HG03139 (cell line): ENCODE data around the gene ITIH1.

Experiments
- ATAC-seq: cut with Tn5 transposase; IDR thresholded peaks from one replicate; pipeline ENCODE4 v1.9.1; 2021; ENCODE audit not compliant: unreplicated experiment

Gene ITIH1

DNA sequence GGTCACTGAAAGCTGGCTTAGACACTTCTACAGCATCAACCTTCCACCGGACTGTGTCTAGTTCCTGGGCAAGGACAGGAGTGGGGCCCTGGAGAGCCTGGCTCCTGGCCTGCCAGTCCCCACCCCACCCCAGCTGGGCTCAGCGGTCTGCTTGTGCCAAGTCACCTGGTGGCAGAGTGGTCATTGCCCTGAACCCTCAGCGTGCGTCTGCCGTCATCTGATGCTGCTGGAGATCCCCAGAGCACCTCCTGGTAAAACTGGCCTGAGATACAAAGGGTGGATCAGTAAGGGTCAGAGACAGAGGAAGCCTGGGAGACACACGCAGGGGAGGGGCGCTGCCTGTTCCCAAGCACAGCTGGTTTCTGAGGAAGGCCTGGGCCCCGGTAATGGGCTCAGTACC, 36.4 kb downstream of the ITIH1 start:
- no peak for ATAC-seq

DNA sequence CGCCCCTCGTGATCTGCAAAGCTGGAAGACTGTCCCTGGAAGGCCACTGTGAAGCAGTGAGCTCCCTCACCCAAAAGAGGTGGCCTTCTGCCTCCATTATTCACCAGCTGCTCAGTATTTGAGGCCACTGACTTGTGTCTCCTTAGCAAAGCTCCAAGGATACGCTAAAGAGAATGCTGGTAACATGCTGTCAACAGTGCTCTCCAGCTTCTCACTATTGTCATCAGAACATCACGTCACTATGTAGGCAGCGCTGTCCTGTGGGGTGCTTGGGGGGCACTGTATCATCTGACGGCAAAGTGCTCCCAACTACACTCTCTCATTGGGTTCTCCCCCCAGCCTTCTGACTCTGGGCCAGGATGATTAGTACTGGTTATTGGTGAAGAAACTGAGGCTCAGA, 38.8 kb downstream of the ITIH1 start:
- ATAC-seq = no peak

DNA sequence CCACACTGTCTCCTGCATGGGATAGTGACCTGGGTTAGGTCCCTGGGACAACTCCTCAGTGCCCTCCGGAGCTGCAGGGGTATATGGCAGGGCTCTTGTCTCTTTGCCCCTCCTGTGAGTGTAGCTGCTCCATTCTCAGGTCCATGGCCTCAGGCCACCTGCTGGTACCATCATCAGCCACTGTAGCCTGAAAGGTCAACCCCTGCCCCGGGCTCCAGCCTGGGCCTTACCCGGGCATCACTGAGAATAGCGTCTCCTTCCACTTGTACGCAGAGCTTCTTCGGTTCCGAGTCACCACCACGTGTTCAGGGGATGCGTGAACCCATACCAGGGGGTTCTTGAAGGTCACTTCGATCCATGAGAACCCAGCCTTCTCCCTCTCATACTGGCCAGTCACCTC, 39.3 kb downstream of the ITIH1 start:
- no peak for ATAC-seq

DNA sequence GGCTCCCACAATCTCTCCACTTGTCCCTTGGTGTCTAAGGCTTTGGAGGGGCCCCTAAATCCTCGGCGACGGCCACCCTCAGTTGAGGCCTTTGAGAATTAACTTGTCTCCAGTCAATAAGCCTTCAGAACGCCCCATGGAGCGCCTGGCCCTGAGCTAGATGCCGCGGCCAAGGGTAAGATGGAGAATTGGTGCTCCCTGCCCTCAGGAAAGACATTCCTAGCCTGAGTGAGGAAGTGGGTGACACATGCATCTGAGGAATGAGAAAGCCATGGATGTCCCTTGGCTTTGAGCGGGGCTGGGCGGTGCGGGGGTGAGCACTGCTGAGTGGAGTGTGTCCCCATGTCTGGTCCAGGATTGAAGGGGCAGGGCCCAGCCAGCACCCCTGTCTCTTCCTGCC, 39.8 kb downstream of the ITIH1 start:
- ATAC-seq = no peak

DNA sequence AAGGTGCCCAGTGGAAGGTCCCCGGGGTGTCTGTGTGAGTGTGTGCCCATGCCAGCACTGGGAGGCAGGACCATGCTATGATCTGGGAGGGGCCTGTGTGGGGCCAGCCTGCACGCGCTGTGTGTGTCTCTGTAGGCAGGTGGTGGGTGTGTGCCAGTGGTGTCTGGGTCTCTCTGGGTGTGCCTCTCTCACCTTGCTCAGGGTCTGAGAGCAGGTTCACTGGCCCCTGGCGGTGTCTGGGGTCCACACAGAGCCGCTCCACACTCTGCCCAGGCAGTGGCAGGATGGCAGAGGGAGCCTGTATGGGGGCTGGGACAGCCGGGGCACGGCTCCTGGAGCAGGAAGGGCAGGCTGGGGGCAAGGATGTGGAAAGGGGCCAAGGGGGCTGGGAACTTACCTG, 40.5 kb downstream of the ITIH1 start:
- ATAC-seq = no peak

DNA sequence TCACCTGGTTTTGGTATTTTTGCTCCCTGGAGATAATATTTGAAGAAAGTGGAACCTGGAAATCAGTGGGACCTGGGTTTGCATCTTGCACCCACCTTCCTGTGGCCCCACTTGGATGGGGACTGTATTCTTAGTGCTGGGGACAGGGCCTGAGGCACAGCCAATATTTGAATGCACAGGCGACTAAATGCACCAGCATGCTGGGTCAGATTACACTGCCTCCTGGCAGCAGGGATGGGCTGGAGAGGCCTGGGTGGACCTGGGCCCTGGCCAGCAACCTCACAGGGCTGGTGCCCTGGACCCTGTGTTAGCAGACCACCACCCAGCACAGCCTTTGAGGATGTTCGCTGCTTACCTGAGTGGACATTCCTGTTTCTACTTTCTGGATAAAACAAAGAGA, 42.5 kb downstream of the ITIH1 start:
- no peak for ATAC-seq

DNA sequence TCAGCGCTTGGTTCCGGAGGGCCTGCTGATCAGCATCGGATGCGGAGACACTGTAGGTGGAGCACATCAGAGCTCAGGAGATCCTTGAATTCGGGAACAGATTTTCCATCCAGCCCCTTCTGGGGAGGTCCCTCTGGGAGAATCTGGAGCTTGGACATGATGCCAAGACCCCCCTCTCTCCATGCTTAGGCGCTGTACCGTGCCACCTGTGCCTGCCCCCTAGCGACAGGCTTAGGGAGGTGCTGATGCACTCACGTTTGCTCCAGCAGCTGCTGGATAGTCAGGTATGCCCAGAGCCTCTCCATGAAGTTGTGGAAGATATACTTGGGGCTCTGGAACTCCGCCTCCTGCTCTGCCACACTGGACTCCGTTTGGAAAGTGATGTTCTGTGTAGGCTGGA, 43.3 kb downstream of the ITIH1 start:
- ATAC-seq = no peak

DNA sequence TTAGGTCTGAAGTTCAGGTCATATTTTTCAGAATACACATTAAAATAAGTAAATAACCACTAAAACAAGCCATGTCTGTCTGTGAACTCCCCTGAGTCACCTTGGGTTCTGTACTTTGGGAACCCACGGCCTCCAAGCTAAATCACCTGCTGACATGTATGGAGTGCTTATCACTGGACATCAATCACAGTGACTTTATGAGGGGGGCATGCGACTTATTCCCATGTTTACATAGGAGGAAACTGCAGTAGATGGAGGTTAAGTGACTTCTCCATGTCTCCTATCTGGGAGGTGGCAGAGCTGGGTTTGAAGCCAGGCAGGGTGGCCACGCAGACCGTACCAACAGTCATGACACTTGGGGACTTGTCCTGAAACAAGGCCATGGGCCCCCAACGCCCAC, 45.0 kb downstream of the ITIH1 start:
- no peak for ATAC-seq

DNA sequence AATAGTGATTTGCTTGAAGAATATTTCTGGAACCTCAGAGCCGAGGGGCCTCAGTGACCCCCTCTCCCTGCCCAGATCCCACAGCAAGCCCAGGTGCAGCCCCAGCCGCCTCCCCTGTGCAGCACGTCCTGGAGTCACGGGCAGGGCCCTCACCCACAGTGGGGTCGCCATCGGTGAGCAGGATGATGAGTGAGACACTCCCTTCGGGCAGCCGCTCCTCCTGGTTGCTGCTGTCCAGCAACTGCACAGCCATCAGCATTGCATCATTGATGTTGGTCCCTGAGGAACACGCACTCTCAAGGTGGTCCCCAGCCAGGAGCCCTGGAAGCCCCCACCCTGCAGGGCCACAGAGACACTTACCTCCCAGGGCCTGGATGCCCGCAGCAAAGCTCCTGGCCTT, 46.6 kb downstream of the ITIH1 start:
- no peak for ATAC-seq

DNA sequence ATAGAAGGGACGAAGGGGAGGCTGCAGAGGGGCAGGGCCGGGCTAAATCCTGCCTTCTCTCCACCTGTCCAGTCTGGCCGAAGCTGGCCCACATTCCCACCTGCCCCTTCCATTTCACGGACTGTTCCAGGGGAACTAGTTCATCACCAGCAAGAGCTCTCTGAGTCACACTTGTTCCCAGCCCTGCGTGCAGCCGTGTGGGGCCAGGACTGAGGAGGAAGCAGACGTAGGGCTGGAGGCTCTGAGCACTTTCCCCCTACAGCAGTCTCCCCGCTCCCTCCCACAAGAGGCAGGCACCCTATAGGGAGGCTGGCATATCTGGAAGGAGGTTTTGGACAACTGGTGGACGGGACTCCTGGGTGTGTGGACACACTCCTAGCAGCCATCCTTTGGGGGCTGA, 50.0 kb downstream of the ITIH1 start:
- ATAC-seq = no peak

DNA sequence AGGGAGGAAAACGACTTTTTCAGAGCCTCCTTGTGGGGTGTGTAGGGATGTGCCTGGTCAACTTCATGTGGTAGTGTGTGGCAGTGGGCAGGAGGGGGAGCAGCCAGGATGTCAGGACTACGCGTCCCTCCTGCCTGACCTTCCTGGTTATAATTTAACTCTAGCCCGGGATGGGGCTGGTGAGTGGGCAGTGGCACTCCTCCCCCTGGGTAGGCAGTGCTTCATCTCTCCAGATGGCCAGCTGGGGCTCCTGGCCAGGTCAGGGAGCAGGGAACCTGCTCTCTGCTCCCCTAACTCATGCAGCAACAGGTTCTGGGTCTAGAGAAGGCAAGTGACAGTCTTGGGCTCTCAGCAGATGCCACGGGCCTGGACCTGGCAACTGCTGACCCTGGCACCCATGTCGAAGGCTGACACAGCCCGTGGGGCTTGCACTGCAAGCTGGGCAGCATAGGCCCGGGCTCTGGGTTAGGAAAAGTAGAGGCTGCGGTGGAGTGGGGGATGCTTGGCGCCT, 50.5 kb downstream of the ITIH1 start:
- ATAC-seq = no peak

DNA sequence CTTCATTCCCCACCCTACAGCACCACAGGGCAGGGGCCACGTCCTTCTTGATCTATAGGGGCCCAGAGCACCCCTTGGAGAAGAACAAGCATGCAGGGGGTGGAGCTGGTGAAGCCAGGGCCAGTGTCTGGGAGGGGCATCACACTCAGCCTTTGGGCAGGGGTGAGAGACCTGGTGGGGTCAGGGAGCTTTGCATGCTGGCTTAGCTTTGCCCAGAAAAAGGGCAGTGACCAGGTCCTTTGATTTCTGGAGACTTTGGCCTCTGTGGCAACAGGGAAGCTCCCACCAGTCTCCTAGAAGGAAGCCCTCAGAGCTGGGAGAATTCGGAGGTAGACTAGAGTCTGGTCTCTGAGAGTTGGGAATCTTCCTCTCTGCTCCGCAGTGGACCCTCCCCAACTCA, 52.1 kb downstream of the ITIH1 start:
- ATAC-seq = no peak

DNA sequence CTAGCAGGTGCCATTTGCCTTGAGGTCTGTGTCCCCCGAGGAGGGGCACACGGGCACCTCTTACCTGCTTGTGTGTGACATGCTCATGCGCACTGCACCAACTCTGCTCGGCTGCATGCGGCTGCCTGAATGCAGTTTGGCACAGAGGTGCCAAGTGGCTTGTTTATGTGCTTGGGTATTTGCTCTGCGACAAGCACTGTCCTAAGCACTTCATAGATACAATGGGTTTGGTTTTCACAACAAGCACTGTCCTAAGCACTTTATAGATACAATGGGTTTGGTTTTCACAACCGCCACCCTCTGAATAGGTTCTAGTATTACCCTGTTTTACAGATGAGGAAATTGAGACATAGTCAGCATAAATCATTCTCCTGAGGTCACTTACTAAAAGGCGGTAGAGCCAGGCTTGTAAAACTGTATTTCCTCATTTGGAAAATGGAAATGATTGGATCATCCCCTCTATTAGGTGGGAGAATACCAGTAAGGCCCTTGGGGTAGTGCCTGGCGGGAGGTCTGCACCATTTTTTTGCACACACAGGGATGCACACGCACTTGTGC, 52.6 kb downstream of the ITIH1 start:
- ATAC-seq = no peak

DNA sequence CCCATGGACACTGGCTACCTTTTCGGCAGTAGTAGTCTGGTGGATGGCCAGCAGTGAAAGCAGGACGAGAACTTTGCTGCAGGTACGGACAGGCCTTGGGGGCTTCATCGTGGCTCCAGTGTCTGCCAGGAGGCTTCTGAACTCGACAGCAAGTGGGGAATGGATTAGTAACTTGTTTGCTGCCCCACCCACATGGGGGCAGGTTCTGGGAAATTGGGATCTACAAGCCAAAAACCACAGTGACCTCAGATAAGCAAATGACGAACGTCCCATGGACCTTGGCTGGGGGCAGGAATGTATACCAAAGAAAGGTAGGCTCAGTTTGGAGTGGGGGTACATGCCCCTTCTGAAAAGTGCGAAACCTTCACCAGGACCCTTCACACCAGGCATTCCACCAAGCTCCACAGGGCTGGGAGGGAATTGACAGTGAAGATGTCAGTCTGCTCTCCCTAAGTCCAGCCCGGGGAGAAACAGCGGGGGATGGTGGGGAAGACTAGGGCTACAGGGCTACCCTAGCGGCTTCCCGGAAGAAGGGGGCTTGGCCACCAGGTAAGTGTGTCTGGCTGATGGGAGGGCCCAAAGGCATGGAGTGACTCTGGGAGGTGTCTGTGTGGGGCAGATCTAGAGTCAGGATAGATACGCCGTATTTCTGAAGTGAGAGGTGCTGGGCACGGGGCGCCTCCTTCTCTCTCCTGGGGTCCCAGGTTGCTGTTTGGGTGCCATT, 53.3 kb downstream of the ITIH1 start, which contains the start of gene ITIH4:
TSS of gene ITIH4 (minus strand) at position 138 of the 724 bp plus-strand sequence. CDS start at position 108, 30 bp downstream.
- no peak for ATAC-seq

DNA sequence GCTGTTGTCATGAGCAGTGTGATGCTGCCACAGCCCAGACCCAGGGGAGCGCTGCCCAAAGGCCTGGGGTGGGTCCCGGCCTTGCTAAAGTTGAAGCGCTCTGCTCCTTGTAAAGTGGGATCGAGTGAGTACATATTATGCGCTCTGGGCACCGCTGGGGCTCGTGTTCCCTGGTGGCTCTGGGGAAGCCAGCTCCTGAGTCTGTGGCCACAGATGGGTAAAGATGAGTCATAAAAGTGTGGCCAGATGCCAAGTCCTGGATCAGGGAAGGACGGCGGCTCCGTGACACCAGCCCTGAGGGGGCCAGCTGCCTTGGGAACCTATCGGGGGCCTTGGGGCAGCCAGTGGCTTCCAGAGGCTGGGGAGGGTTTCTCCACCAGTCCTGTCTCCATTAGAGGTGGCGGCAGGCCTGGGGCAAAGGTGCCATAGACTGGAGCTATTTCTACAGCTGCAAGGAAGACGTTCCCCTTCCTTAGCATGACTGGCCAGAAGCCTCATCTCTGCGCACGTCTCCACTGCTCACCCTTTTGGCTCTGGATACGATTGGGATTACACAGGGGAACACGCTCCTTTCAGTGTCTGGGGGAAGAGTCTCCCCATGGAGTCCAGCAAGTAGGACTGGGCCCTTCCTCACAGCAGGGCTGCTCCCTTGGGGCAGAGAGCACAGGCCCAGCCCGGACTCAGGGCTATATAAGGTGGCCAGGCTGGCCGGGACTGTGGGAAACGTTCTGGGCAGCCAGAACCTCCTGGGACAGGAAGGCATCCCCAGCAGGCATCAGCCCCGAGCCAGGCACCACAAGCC, 54.3 kb downstream of the ITIH1 start:
- no peak for ATAC-seq

DNA sequence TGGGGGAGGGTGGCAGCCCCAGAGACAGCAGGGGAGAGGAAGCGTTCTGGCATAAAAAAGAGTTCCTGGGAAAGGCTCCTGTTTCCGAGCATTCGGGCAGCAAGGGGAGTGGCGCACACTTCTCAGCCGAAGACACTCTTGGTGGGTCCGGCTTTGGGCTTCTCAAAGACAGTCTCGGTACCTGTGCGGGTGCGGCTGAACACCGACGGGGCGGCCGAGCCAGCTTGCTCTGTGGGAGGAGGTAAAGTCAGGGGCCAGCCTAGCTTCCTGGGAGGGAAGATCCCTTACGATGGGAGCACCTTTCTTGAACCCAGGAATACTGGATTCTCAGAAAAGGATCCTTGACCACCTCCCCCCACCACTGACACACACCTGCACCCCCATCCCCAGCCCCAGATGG, 55.8 kb downstream of the ITIH1 start:
- ATAC-seq = no peak

DNA sequence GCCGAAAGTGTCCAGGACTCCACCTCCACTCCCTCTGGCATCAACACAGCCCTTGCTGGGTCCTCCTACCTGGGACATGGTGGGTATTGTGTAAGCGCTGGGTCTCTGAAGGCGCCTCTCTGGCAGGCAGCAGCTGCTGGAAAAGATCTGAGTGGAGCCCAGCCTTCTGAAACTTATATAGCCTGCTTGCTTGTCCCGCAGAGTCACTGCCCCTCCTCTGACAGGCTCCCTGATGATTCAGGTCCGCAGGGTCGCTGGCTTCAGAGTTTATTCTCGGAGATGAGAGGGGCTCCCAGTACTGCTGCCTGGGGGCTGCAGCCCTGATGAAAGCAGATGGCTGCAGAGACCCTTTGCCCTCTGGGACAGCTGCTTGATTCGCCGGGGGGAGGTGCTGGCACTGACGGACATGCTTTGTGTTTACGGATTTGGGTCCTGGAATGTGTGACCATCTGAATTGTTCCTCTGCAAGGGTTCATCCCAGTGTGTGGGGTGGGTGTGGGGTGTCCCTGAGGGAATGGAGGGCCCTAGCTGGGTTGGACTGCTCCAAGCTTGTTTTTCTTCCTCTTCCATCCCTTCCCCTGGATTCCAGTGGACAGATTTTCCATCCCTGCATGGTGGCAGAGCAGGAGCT, 57.6 kb downstream of the ITIH1 start, which contains the start of gene MUSTN1:
TSS of gene MUSTN1 (minus strand) at position 149 of the 631 bp plus-strand sequence. CDS start at position 78, 71 bp downstream.
- ATAC-seq = no peak

DNA sequence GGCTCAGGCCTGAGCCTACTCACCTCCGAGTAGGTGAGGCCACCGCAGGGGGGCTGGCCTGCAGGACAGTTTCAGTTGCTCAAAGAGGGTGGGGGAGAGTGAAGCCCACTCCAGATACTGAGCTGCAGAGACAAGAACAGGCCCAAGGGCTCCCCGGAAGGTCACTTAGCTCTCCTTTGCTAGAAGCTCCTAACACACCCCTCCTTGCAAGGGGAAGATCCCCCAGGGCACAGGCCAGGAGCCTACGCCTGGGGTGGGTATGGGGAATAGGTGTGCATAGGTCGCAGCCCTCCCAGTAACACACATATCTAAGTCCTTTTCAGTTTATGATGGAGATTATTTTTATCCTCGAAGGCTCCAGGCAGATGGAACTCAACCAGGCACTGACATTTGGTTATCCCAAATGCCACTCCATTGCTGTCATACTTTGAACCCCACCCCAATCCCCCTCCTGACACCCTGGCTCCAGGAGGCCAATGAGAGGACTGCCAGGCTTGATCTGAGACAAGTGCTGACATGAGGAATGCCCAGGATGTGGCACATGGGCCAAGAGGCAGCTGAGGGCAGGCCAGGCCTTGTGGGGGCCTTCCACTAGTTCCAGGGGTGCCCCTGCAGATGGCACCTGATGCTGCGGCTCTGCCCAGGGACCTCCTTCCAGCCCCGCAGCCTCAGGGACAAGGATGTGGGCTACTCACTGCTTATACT, 58.5 kb downstream of the ITIH1 start:
- ATAC-seq = no peak

DNA sequence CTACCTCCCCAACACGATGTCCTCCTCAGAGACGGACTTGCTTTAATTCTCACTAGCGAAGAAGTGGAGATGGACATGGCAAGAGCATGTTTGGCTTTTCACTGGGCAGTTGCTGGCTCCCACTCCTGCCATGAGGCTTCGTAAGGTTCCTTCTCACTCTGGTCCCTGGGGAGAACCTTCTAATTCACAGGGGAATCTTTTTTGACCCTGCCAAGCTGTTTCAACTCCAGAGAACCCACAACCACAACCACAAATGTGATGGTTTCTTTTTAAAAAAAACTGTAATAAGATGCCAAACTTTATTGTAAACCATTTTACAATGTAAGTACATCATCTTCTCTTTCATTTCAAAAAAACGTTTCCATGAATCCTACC, 59.1 kb downstream of the ITIH1 start:
- no peak for ATAC-seq

DNA sequence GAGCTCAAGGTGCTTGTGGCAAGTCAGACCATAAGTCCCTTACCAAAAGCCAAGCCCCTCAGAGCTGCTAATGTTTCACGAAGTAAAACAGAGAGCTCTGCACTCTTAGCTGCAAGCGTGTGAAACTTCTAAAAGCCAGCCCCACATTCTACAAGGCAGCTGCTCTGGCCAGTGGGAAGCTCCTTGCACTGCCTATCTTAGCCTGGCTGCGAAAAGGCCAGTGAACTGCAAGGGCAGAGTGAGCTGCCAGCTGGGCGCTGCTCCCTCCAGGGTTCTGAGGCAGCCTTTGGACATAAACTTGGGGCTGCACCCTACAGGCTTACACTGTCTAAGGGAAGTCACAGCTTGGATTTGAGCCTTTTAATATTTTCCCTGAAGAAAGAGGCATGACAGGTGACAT, 59.6 kb downstream of the ITIH1 start:
- no peak for ATAC-seq
